HCT116 (cell line): Measurements from ENCODE around the gene TMEM138.

Experiments used
- CTCF ChIP-seq, 3 experiments: fragments of 200-600 bp in 1 of 3; sonication (generic) in 1 of 3; IDR thresholded peaks in 2 of 3; conservative IDR thresholded peaks in 1 of 3; 2 replicates each; pipeline ENCODE4 v1.5.1; 2012 to 2017; ENCODE audit warnings: low read depth in 2 of 3, low read length in 2 of 3, antibody characterized with exemption in 1 of 3, borderline replicate concordance in 1 of 3, control low read depth in 1 of 3, mild to moderate bottlenecking in 1 of 3, mixed read lengths in 1 of 3, mixed run types in 1 of 3, moderate library complexity in 1 of 3; ENCODE audit not compliant: insufficient read depth in 1 of 3
- EZH2phosphoT487 ChIP-seq: fragments of 200-600 bp; IDR thresholded peaks from 2 replicates; pipeline ENCODE4 v1.6.1; 2018; ENCODE audit warnings: antibody characterized with exemption, borderline replicate concordance
- POLR2A ChIP-seq: IDR thresholded peaks from 2 replicates; pipeline ENCODE4 v1.7.0; 2011; ENCODE audit warnings: borderline replicate concordance; ENCODE audit not compliant: insufficient read depth, insufficient read length; ENCODE audit errors: extremely low read depth

- no peak for TF ChIP-seq CTCF (IDR thresholded peaks at IDR 0.05 in 2 of 3, conservative IDR thresholded peaks at IDR 0.05 in 1 of 3; ENCODE audit: borderline replicate concordance in 1 of 3, insufficient read depth in 1 of 3, low read depth in 2 of 3, low read length in 2 of 3)
- TF ChIP-seq POLR2A = peak; percentile 75
- no peak for TF ChIP-seq EZH2phosphoT487
Observed at GRCh38 chr11:61332797-61333549, 29.2 kb upstream of the TMEM138 start, which contains the start of the genes DDB1 and TKFC.
